GM18861 (cell line): ENCODE measurements around the gene FAM151B.
"Not testable (repeated sequence)": the region's sequence is repeated elsewhere in the genome, so short reads cannot be mapped to it uniquely, and the experiment has no call there.

ENCODE experiments used
- ATAC-seq: cut with Tn5 transposase; IDR thresholded peaks from one replicate; pipeline ENCODE4 v1.9.1; 2021; ENCODE audit not compliant: unreplicated experiment

Gene FAM151B

GRCh38 chr5:80487829-80488721 lies at the start of gene FAM151B:
FAM151B (plus strand) TSS chr5:80488100; CDS start chr5:80488124, 24 bp downstream.
- peak; percentile 74 for ATAC-seq

GRCh38 chr5:80438739-80439138 lies 49.2 kb upstream of the FAM151B start:
- no peak for ATAC-seq

GRCh38 chr5:80439213-80439612 lies 48.7 kb upstream of the FAM151B start:
- no peak for ATAC-seq

GRCh38 chr5:80442742-80443141 lies 45.2 kb upstream of the FAM151B start:
- ATAC-seq: no peak

- ATAC-seq: no peak
Measured at GRCh38 chr5:80453366-80453765, 34.5 kb upstream of the FAM151B start.

GRCh38 chr5:80463269-80463668 lies 24.6 kb upstream of the FAM151B start:
- no peak for ATAC-seq

- ATAC-seq: no peak
Measured at GRCh38 chr5:80466669-80467485, 21.0 kb upstream of the FAM151B start.

- ATAC-seq: no peak
Measured at GRCh38 chr5:80468131-80468530, 19.8 kb upstream of the FAM151B start.

GRCh38 chr5:80470631-80471030 lies 17.3 kb upstream of the FAM151B start:
- ATAC-seq: not testable (repeated sequence)

- no peak for ATAC-seq
Measured at GRCh38 chr5:80474929-80475328, 13.0 kb upstream of the FAM151B start.

GRCh38 chr5:80479713-80480112 lies 8.2 kb upstream of the FAM151B start:
- ATAC-seq: no peak

- no peak for ATAC-seq
Measured at GRCh38 chr5:80480354-80480753, 7.5 kb upstream of the FAM151B start.

- no peak for ATAC-seq
Measured at GRCh38 chr5:80481019-80481893, 6.6 kb upstream of the FAM151B start.

- ATAC-seq: no peak
Measured at GRCh38 chr5:80482578-80482977, 5.3 kb upstream of the FAM151B start.

GRCh38 chr5:80483636-80484232 lies 4.2 kb upstream of the FAM151B start:
- no peak for ATAC-seq

- no peak for ATAC-seq
Measured at GRCh38 chr5:80487444-80487828, 464 bp upstream of the FAM151B start.

- no peak for ATAC-seq
Measured at GRCh38 chr5:80491296-80491695, 3.4 kb downstream of the FAM151B start.

GRCh38 chr5:80492741-80493140 lies 4.8 kb downstream of the FAM151B start:
- ATAC-seq: no peak

- not testable (repeated sequence) for ATAC-seq
Measured at GRCh38 chr5:80493443-80493842, 5.5 kb downstream of the FAM151B start.

GRCh38 chr5:80495891-80496290 lies 8.0 kb downstream of the FAM151B start:
- no peak for ATAC-seq

- ATAC-seq: no peak
Measured at GRCh38 chr5:80502800-80503199, 14.9 kb downstream of the FAM151B start.
